Smooth muscle cell (in vitro differentiated cells): ENCODE measurements around the gene MALAT1. TPM values are rescaled to one million over a fixed set of nuclear protein-coding genes. Genes with fewer than 3 reads are reported as not detected.
"Not testable (repeated sequence)": the region's sequence is repeated elsewhere in the genome, so short reads cannot be mapped to it uniquely, and the experiment has no call there.

Experiments
- DNase-seq: peaks from one replicate; lab custom pipeline; 2025; ENCODE audit not compliant: unreplicated experiment; lab: John Stamatoyannopoulos, UW
- H2AFZ ChIP-seq: fragments of 200-600 bp; sonication (generic); 2 replicates; pipeline ENCODE4 v1.6.0; 2016; ENCODE audit warnings: antibody characterized with exemption, low read depth, mild to moderate bottlenecking
- H3F3A ChIP-seq: fragments of 200-600 bp; sonication (generic); 2 replicates; pipeline ENCODE4 v1.6.0; 2017; ENCODE audit warnings: antibody characterized with exemption, low read depth
- H3K27ac ChIP-seq: fragments of 200-600 bp; sonication (generic); 2 replicates; pipeline ENCODE4 v1.5.1; 2016; ENCODE audit warnings: low read depth, mild to moderate bottlenecking
- H3K27me3 ChIP-seq: fragments of 200-600 bp; sonication (generic); 2 replicates; pipeline ENCODE4 v1.6.1; 2016; ENCODE audit warnings: low read depth, mild to moderate bottlenecking
- H3K36me3 ChIP-seq: fragments of 200-600 bp; sonication (generic); 2 replicates; pipeline ENCODE4 v1.5.1; 2016; ENCODE audit warnings: low read depth
- H3K4me1 ChIP-seq: fragments of 200-600 bp; sonication (generic); 2 replicates; pipeline ENCODE4 v1.5.1; 2016; ENCODE audit warnings: low read depth
- H3K4me2 ChIP-seq: fragments of 200-600 bp; sonication (generic); 2 replicates; pipeline ENCODE4 v1.6.0; 2016; ENCODE audit warnings: mild to moderate bottlenecking
- H3K4me3 ChIP-seq: fragments of 200-600 bp; sonication (generic); 2 replicates; pipeline ENCODE4 v1.5.1; 2016; ENCODE audit warnings: mild to moderate bottlenecking
- H3K79me2 ChIP-seq: fragments of 200-600 bp; sonication (generic); 2 replicates; pipeline ENCODE4 v1.6.0; 2016; ENCODE audit warnings: low read depth, mild to moderate bottlenecking
- H3K9ac ChIP-seq: fragments of 200-600 bp; sonication (generic); 2 replicates; pipeline ENCODE4 v1.6.0; 2016; ENCODE audit warnings: low read depth
- H3K9me3 ChIP-seq: fragments of 200-600 bp; sonication (generic); replicated peaks from 2 replicates; pipeline ENCODE4 v1.5.1; 2016; ENCODE audit warnings: low read depth
- H4K20me1 ChIP-seq: fragments of 200-600 bp; sonication (generic); 2 replicates; pipeline ENCODE4 v1.6.0; 2016; ENCODE audit warnings: low read depth
- WGBS: methylation state at CpG from one replicate; pipeline ENCODE4 v1.1.7; 2016; ENCODE audit warnings: low lambda C conversion rate; 5-methylcytosine and 5-hydroxymethylcytosine counted together
- polyA plus RNA-seq: library from polyadenylated mRNA; unstranded; fragments of >200 nt; fragmentation: Nextera tagmentation; extraction: Ambion mirVana; gene quantifications from 2 replicates; pipeline ENCODE4 v1.2.1, GENCODE V29; 2016
- total RNA-seq: library from RNA; depleted of rRNA; stranded (reverse); fragments of >200 nt; gene quantifications from 2 replicates; pipeline ENCODE4 v1.2.3, GENCODE V29; 2014
- TF ChIP-seq, protein P1 (sequence below): fragments of 200-600 bp; sonication (generic); IDR thresholded peaks from 2 replicates; pipeline ENCODE4 v1.5.1; 2017; ENCODE audit warnings: borderline replicate concordance, mild to moderate bottlenecking, antibody characterized with exemption; ENCODE audit not compliant: insufficient read depth, poor library complexity, severe bottlenecking

MALAT1 gene
- total and polyA plus RNA-seq, 2 experiments from 2014 or later, result 6,158 to 7,386 TPM

DNA sequence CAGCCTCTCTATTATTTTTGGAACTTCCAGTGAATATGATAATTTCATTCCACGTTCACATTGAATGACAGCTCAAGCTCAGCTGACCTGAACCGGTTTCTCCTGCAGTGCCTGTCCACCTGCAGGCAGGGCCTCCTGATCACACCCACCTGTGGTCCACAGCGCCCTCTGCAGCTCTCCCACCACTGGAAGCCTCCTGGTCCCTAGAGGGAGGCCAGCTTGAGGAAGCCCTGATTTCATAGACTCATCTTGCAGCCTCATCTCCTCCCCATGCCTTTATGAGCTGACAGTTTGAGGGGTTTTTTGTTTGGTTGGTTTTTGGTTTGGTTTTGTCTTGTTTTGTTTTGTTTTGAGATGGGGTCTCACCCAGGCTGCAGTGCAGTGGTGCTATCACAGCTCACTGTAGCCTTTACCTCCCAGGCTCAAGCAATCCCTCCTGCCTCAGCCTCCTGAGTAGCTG is 29.9 kb upstream of the MALAT1 start:
- H3K79me2 ChIP-seq, result peaks cover 34% of the 10 kb centered on the region
- H4K20me1 ChIP-seq, result no peaks in the 10 kb centered on the region
- TF ChIP-seq, protein P1, sequence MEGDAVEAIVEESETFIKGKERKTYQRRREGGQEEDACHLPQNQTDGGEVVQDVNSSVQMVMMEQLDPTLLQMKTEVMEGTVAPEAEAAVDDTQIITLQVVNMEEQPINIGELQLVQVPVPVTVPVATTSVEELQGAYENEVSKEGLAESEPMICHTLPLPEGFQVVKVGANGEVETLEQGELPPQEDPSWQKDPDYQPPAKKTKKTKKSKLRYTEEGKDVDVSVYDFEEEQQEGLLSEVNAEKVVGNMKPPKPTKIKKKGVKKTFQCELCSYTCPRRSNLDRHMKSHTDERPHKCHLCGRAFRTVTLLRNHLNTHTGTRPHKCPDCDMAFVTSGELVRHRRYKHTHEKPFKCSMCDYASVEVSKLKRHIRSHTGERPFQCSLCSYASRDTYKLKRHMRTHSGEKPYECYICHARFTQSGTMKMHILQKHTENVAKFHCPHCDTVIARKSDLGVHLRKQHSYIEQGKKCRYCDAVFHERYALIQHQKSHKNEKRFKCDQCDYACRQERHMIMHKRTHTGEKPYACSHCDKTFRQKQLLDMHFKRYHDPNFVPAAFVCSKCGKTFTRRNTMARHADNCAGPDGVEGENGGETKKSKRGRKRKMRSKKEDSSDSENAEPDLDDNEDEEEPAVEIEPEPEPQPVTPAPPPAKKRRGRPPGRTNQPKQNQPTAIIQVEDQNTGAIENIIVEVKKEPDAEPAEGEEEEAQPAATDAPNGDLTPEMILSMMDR, result peak; percentile 41
- 17% methylated on average over 3 of the region's 3 CpGs for WGBS
- no peaks in the 10 kb centered on the region for H3K27me3 ChIP-seq
- peaks cover 17% of the 10 kb centered on the region for H3F3A ChIP-seq
- no peak overlapping the region for H3K4me3 ChIP-seq
- H3K27ac ChIP-seq, result no peak overlapping the region
- no peak overlapping the region for H3K9ac ChIP-seq
- H2AFZ ChIP-seq, result no peak overlapping the region
- H3K4me1 ChIP-seq, result peaks cover 5% of the 10 kb centered on the region
- no peaks in the 10 kb centered on the region for H3K36me3 ChIP-seq
- DNase-seq, result no peak
- no peaks in the 10 kb centered on the region for H3K9me3 ChIP-seq
- H3K4me2 ChIP-seq, result no peak overlapping the region

DNA sequence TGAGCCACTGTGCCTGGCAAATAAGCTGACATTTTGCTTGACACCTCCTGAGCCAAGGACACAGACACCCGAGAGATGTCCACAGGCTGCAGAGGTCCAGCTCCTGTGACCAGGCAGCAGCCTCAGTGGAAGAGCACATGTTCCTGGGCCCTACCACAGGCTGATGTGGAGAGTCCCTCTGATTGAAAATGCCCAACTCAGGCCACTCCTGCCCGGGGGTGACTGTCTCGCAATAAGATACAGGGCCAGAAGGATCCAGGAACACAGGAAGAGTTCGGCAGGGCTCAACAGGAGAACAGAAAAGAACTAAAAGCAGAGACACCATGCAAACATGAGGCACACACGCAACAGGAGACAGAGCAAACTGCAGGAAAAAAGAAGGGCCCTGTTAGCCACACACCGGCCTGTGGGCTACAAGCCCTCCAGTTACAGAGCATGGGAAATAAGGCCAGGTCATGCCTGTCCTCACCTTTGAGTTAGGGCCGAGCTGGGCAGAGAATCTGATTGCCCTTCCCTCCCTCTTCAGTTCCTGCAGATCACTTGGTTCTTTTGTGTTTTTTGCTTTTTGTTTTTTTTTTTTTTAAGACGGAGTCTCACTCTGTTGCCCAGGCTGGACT is 28.3 kb upstream of the MALAT1 start:
- Histone ChIP-seq H4K20me1 (no peaks in the 10 kb centered on the region), H3K4me1 (peaks cover 5% of the 10 kb centered on the region), H3K4me3 (no peak overlapping the region), H3K79me2 (peaks cover 50% of the 10 kb centered on the region), H3K9me3 (no peaks in the 10 kb centered on the region), H3K36me3 (no peaks in the 10 kb centered on the region), H3K9ac (peak overlapping the region; percentile 83), H3K4me2 (no peak overlapping the region), H2AFZ (no peak overlapping the region), H3F3A (peaks cover 17% of the 10 kb centered on the region), H3K27ac (peak overlapping the region; percentile 98), H3K27me3 (no peaks in the 10 kb centered on the region)
- WGBS, result 89% methylated on average over 8 of the region's 8 CpGs
- TF ChIP-seq, protein P1, result no peak
- no peak for DNase-seq

DNA sequence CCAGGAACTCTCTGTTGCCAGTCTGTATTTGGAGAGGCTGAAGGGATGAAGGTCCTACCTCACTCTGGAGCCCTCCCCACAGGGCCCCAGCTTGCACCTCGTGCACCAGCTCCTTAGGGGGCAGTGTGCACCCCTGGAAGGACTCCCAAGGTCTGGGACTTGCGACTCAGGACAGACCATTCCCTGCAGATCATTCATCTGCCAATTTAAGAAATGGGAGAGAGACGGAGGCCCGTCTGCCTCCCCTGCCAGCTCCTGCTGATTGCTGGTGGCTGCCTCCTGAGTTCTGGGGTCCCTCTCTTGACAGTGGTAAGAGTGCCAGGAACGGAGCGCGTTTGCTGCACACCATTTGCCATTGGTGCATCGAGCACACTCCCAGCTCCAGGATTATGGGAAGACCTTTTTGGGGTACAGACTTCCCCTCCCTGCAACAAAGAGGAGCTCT is 27.4 kb upstream of the MALAT1 start:
- H4K20me1 ChIP-seq, result no peaks in the 10 kb centered on the region
- no peaks in the 10 kb centered on the region for H3K36me3 ChIP-seq
- TF ChIP-seq, protein P1, result peak; percentile 38
- H3K4me3 ChIP-seq, result peak overlapping the region; percentile 15
- H3K9me3 ChIP-seq, result no peaks in the 10 kb centered on the region
- peaks cover 60% of the 10 kb centered on the region for H3K79me2 ChIP-seq
- H3K4me2 ChIP-seq, result peak overlapping the region; percentile 77
- no peak overlapping the region for H2AFZ ChIP-seq
- H3K27me3 ChIP-seq, result no peaks in the 10 kb centered on the region
- no peak for DNase-seq
- H3K9ac ChIP-seq, result peak overlapping the region; percentile 83
- H3K27ac ChIP-seq, result peak overlapping the region; percentile 98
- H3K4me1 ChIP-seq, result peaks cover 6% of the 10 kb centered on the region
- H3F3A ChIP-seq, result peaks cover 24% of the 10 kb centered on the region
- 57% methylated on average over 8 of the region's 8 CpGs for WGBS

DNA sequence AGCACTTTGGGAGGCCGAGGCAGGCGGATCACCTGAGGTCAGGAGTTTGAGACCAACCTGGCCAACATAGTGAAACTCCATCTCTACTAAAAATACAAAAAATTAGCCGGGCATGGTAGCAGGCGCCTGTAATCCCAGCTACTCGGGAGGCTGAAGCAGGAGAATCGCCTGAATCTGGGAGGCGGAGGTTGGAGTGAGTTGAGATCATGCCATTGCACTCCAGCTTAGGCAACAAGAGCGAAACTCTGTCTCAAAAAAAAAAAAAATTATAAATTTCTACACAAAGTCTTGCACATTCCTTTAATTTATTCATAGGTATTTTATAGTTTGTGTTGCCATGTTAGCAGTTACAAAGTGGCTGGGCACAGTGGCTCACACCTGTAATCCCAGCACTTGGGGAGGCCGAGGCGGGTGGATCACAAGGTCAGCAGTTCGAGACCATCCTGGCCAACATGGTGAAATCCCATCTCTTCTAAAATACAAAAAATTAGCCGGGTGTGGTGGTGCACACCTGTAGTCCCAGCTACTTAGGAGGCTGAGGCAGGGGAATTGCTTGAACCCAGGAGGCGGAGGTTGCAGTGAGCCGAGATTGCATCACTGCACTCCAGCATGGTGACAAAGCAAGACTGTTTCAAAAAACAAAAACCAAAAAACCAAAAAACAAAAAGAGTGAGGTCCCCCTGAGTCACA is 26.1 kb upstream of the MALAT1 start:
- Histone ChIP-seq H3K4me2 (peak overlapping the region; percentile 73), H3K4me1 (peaks cover 12% of the 10 kb centered on the region), H3F3A (peaks cover 29% of the 10 kb centered on the region), H3K9ac (peak overlapping the region; percentile 81), H3K79me2 (peaks cover 66% of the 10 kb centered on the region), H3K4me3 (peak overlapping the region; percentile 42), H3K27ac (peak overlapping the region; percentile 98)
- H3K9me3 ChIP-seq, H3K27me3 ChIP-seq, H2AFZ ChIP-seq, DNase-seq, H4K20me1 ChIP-seq, H3K36me3 ChIP-seq: not testable (repeated sequence)
- 77% methylated on average over 14 of the region's 14 CpGs for WGBS
